Neural cell (in vitro differentiated cells): Measurements from ENCODE around the gene TRMT1. TPM values are rescaled to one million over a fixed set of nuclear protein-coding genes. Genes with fewer than 3 reads are reported as not detected.
A peak's percentile ranks its signal among the peaks of the same experiment; 100 is the strongest.

ENCODE experiments used
- H2AFZ ChIP-seq: fragments of 200-600, 300-800 bp; sonication (generic), shearing (Covaris generic); 2 replicates; pipeline ENCODE4 v1.6.0; 2014; ENCODE audit warnings: low read depth, mild to moderate bottlenecking, antibody characterized with exemption, low read length, moderate library complexity
- H3F3A ChIP-seq: fragments of 200-600 bp; shearing (Covaris generic); 2 replicates; pipeline ENCODE4 v1.6.1; 2016; ENCODE audit warnings: mild to moderate bottlenecking, moderate library complexity, mixed read lengths, antibody characterized with exemption, low read length; ENCODE audit not compliant: insufficient read depth, poor library complexity, severe bottlenecking
- H3K27ac ChIP-seq: fragments of 200-600, 300-800 bp; sonication (generic), shearing (Covaris generic); 2 replicates; pipeline ENCODE4 v1.5.1; 2014; ENCODE audit warnings: mild to moderate bottlenecking, low read length, moderate library complexity
- H3K27me3 ChIP-seq: fragments of 300-800, 200-600 bp; sonication (generic), shearing (Covaris generic); 2 replicates; pipeline ENCODE4 v1.6.0; 2014; ENCODE audit warnings: mild to moderate bottlenecking, low read depth, low read length, moderate library complexity; ENCODE audit not compliant: insufficient read depth
- H3K36me3 ChIP-seq: fragments of 300-800, 200-600 bp; sonication (generic), shearing (Covaris generic); 2 replicates; pipeline ENCODE4 v1.5.1; 2014; ENCODE audit warnings: mild to moderate bottlenecking, antibody characterized with exemption, low read length, moderate library complexity; ENCODE audit not compliant: insufficient read depth
- H3K4me2 ChIP-seq: fragments of 300-800, 200-600 bp; sonication (generic), shearing (Covaris generic); 2 replicates; pipeline ENCODE4 v1.6.0; 2014; ENCODE audit warnings: mild to moderate bottlenecking, low read length
- H3K4me3 ChIP-seq: fragments of 300-800, 200-600 bp; sonication (generic), shearing (Covaris generic); 2 replicates; pipeline ENCODE4 v1.5.1; 2014; ENCODE audit warnings: mild to moderate bottlenecking, low read length, moderate library complexity
- H3K79me2 ChIP-seq: fragments of 200-600 bp; shearing (Covaris generic); replicated peaks from 2 replicates; pipeline ENCODE4 v1.6.0; 2014; ENCODE audit warnings: mild to moderate bottlenecking, low read length, moderate library complexity; ENCODE audit not compliant: insufficient read depth
- H3K9ac ChIP-seq: fragments of 300-800, 200-600 bp; sonication (generic), shearing (Covaris generic); 2 replicates; pipeline ENCODE4 v1.6.1; 2016; ENCODE audit warnings: mild to moderate bottlenecking, low read length, mixed read lengths
- H3K9me2 ChIP-seq: fragments of 200-600 bp; shearing (Covaris generic); 2 replicates; pipeline ENCODE4 v1.6.1; 2016; ENCODE audit warnings: mild to moderate bottlenecking, low read length, mixed read lengths; ENCODE audit not compliant: insufficient read depth
- H3K9me3 ChIP-seq: fragments of 200-600, 300-800 bp; sonication (generic), shearing (Covaris generic); 2 replicates; pipeline ENCODE4 v1.6.1; 2016; ENCODE audit warnings: mild to moderate bottlenecking, mixed run types, low read length, moderate library complexity, mixed read lengths
- H4K20me1 ChIP-seq: fragments of 200-600 bp; shearing (Covaris generic); 2 replicates; pipeline ENCODE4 v1.6.1; 2016; ENCODE audit warnings: mild to moderate bottlenecking, mixed run types; ENCODE audit not compliant: insufficient read depth
- EP300 ChIP-seq: fragments of 450-650 bp; conservative IDR thresholded peaks from 2 replicates; pipeline ENCODE4 v1.6.1; 2014; ENCODE audit warnings: antibody characterized with exemption, mild to moderate bottlenecking, moderate library complexity; ENCODE audit not compliant: poor library complexity, severe bottlenecking
- EZH2 ChIP-seq: fragments of 200-600, 300-800 bp; shearing (Covaris generic), sonication (generic); IDR thresholded peaks from 2 replicates; pipeline ENCODE4 v1.6.1; 2014; ENCODE audit warnings: antibody characterized with exemption, low read length, borderline replicate concordance, mild to moderate bottlenecking; ENCODE audit not compliant: insufficient read depth, poor library complexity, severe bottlenecking
- MXI1 ChIP-seq: fragments of 450-650 bp; conservative IDR thresholded peaks from 2 replicates; pipeline ENCODE4 v1.6.1; 2014; ENCODE audit warnings: antibody characterized with exemption, mild to moderate bottlenecking; ENCODE audit not compliant: poor library complexity, severe bottlenecking
- POLR2AphosphoS5 ChIP-seq: IDR thresholded peaks from 2 replicates; pipeline ENCODE4 v1.6.1; 2012
- RAD21 ChIP-seq: fragments of 450-650 bp; conservative IDR thresholded peaks from 2 replicates; pipeline ENCODE4 v1.6.1; 2014; ENCODE audit warnings: antibody characterized with exemption, mild to moderate bottlenecking, moderate library complexity
- SMC3 ChIP-seq: fragments of 450-650 bp; conservative IDR thresholded peaks from 2 replicates; pipeline ENCODE4 v1.6.1; 2014; ENCODE audit warnings: antibody characterized with exemption, mild to moderate bottlenecking, moderate library complexity; ENCODE audit not compliant: poor library complexity
- TAF1 ChIP-seq: IDR thresholded peaks from 2 replicates; pipeline ENCODE4 v1.6.1; 2012; ENCODE audit warnings: low read depth
- polyA plus RNA-seq: library from polyadenylated mRNA; depleted of rRNA; stranded (reverse); fragments of >200 nt; gene quantifications from 2 replicates; pipeline ENCODE4 v1.2.3, GENCODE V29; 2014
- TF ChIP-seq, protein P1 (sequence below): fragments of 450-650 bp; IDR thresholded peaks from 2 replicates; pipeline ENCODE4 v1.5.1; 2014; ENCODE audit warnings: antibody characterized with exemption, mild to moderate bottlenecking, moderate library complexity; ENCODE audit not compliant: poor library complexity, severe bottlenecking
- TF ChIP-seq, protein P2 (sequence below): IDR thresholded peaks from 2 replicates; pipeline ENCODE4 v1.6.1; 2012; ENCODE audit warnings: borderline replicate concordance

The TRMT1 gene
- polyA plus RNA-seq, 1 donor from 2014 or later = 94.4 TPM

DNA sequence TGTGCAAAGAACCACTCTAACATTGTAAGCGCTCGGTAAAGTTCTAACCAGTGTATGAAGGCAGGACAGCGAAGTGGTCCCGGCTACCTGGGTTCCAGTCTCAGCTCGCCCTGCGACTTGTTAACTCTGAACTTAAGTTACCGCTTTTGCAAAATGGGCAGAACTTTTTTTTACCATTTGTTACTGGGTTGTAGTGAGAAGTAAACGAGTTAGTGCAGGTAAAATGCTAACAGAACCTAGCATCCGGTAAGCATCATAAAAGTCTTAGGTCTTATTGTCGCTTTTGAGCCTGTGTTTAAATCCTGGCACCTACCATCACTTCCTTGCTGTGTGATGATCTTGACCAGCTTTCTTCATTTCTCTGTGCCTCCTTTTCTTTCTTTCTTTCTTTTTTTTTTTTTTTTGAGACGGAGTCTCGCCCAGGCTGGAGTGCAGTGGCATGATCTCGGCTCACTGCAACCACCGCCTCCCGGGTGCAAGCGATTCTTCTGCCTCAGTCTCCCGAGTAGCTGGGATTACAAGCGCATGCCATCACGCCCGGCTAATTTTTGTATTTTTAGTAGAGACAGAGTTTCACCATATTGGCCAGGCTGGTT lies 734 bp upstream of the TRMT1 start:
- Histone ChIP-seq H3K79me2 (peaks cover 44% of the 10 kb centered on the region), H3F3A (no peaks in the 10 kb centered on the region), H3K9me3 (no peaks in the 10 kb centered on the region), H3K27ac (no peak overlapping the region), H4K20me1 (no peaks in the 10 kb centered on the region), H3K36me3 (no peaks in the 10 kb centered on the region), H3K9ac (peak overlapping the region; percentile 74), H3K4me2 (peak overlapping the region; percentile 69), H2AFZ (peak overlapping the region; percentile 63), H3K4me3 (peak overlapping the region; percentile 94), H3K27me3 (no peaks in the 10 kb centered on the region), H3K9me2 (no peaks in the 10 kb centered on the region)
- TF ChIP-seq, protein P1, sequence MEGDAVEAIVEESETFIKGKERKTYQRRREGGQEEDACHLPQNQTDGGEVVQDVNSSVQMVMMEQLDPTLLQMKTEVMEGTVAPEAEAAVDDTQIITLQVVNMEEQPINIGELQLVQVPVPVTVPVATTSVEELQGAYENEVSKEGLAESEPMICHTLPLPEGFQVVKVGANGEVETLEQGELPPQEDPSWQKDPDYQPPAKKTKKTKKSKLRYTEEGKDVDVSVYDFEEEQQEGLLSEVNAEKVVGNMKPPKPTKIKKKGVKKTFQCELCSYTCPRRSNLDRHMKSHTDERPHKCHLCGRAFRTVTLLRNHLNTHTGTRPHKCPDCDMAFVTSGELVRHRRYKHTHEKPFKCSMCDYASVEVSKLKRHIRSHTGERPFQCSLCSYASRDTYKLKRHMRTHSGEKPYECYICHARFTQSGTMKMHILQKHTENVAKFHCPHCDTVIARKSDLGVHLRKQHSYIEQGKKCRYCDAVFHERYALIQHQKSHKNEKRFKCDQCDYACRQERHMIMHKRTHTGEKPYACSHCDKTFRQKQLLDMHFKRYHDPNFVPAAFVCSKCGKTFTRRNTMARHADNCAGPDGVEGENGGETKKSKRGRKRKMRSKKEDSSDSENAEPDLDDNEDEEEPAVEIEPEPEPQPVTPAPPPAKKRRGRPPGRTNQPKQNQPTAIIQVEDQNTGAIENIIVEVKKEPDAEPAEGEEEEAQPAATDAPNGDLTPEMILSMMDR = no peak
- TF ChIP-seq MXI1 (no peak), EP300 (no peak), EZH2 (no peak)

DNA sequence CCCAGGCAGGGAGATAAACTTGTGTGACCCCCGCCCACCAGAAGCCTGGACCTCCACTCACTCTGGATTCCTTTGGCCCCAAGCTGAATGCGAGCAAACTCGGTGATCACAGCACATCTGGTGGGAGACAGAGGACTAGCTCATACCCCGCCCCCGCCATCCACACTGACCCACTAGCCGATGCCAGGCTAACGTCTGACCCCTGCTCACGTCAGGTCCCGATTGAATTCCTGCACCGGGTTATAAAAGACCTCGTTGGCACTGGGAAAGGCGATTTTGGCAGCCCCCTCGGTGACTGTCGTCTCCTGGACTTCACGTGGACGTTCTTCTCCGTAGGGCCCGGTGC lies 631 bp downstream of the TRMT1 start:
- peak overlapping the region; percentile 15 for H3K27ac ChIP-seq

DNA sequence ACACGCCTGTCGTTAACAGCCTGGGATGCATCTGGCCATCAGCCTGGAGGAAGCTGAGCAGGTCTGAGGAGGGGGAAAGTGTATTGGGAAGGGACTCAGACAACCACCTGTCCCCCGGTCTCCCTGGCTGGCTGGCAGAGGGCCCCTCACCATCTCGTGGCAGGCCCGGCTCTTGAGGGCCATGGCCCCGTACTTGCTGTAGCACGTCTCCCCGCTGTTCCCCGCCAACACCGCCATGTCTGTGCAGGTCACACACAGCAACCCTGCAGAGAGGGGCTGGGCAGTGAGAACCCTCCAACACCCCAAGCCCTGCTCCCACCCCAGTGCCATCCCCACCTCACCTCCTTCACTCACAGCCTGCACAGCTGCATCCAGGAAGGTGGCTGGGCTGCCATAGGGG lies 4.0 kb downstream of the TRMT1 start:
- Histone ChIP-seq H3K36me3 (no peaks in the 10 kb centered on the region), H3K79me2 (peaks cover 8% of the 10 kb centered on the region), H3K27ac (no peak overlapping the region), H3K9me3 (no peaks in the 10 kb centered on the region), H4K20me1 (no peaks in the 10 kb centered on the region), H3K9me2 (no peaks in the 10 kb centered on the region), H3K9ac (no peak overlapping the region), H2AFZ (no peak overlapping the region), H3F3A (no peaks in the 10 kb centered on the region), H3K4me3 (no peak overlapping the region), H3K27me3 (no peaks in the 10 kb centered on the region), H3K4me2 (no peak overlapping the region)
- TF ChIP-seq, protein P2, sequence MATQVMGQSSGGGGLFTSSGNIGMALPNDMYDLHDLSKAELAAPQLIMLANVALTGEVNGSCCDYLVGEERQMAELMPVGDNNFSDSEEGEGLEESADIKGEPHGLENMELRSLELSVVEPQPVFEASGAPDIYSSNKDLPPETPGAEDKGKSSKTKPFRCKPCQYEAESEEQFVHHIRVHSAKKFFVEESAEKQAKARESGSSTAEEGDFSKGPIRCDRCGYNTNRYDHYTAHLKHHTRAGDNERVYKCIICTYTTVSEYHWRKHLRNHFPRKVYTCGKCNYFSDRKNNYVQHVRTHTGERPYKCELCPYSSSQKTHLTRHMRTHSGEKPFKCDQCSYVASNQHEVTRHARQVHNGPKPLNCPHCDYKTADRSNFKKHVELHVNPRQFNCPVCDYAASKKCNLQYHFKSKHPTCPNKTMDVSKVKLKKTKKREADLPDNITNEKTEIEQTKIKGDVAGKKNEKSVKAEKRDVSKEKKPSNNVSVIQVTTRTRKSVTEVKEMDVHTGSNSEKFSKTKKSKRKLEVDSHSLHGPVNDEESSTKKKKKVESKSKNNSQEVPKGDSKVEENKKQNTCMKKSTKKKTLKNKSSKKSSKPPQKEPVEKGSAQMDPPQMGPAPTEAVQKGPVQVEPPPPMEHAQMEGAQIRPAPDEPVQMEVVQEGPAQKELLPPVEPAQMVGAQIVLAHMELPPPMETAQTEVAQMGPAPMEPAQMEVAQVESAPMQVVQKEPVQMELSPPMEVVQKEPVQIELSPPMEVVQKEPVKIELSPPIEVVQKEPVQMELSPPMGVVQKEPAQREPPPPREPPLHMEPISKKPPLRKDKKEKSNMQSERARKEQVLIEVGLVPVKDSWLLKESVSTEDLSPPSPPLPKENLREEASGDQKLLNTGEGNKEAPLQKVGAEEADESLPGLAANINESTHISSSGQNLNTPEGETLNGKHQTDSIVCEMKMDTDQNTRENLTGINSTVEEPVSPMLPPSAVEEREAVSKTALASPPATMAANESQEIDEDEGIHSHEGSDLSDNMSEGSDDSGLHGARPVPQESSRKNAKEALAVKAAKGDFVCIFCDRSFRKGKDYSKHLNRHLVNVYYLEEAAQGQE = no peak
- no peak for TF ChIP-seq EZH2
- no peak for TF ChIP-seq MXI1
- no peak for TF ChIP-seq RAD21
- no peak for TF ChIP-seq TAF1
- TF ChIP-seq SMC3 = no peak
- TF ChIP-seq EP300 = no peak
- TF ChIP-seq, protein P1 = no peak
- no peak for TF ChIP-seq POLR2AphosphoS5

More for the DNA sequence above, 631 bp downstream of the TRMT1 start:
- Histone ChIP-seq H4K20me1 (no peaks in the 10 kb centered on the region), H3K4me2 (peak overlapping the region; percentile 78), H3K27me3 (no peaks in the 10 kb centered on the region), H3K9me2 (no peaks in the 10 kb centered on the region), H3K9ac (peak overlapping the region; percentile 74), H3K79me2 (peaks cover 34% of the 10 kb centered on the region), H3F3A (no peaks in the 10 kb centered on the region), H3K9me3 (no peaks in the 10 kb centered on the region), H3K4me3 (peak overlapping the region; percentile 94), H2AFZ (peak overlapping the region; percentile 63), H3K36me3 (no peaks in the 10 kb centered on the region)
- no peak for TF ChIP-seq TAF1
- TF ChIP-seq, protein P1 = no peak
- no peak for TF ChIP-seq MXI1
- no peak for TF ChIP-seq EZH2
